WTC11 (cell line): ENCODE data around the gene KCNIP4. TPM values are rescaled to one million over a fixed set of nuclear protein-coding genes. Genes with fewer than 3 reads are reported as not detected.

Experiments
- ATAC-seq: fragments of 200-7000 bp; cut with Tn5 transposase; 2 replicates; pipeline ENCODE4 v1.10.0; 2021; ENCODE audit warnings: mild to moderate bottlenecking, moderate library complexity
- CTCF ChIA-PET: fragments of 300-600 bp; sonication (Branson Sonifier 250); formaldehyde crosslinking; loops from one replicate; lab custom pipeline; 2021; ENCODE audit warnings: antibody characterized with exemption; lab: Charles Lee
- POLR2A ChIA-PET: fragments of 350-600 bp; sonication (Branson Sonifier 250); formaldehyde crosslinking; loops from one replicate; lab custom pipeline; 2021; ENCODE audit warnings: antibody characterized with exemption; lab: Charles Lee
- DNase-seq: peaks from one replicate; pipeline ENCODE4 v3.0.0; 2021; ENCODE audit warnings: low spot score
- H3K27ac Mint-ChIP-seq: 2 replicates; pipeline ENCODE4 v1.8.0; 2021; ENCODE audit warnings: mixed read lengths
- H3K27me3 Mint-ChIP-seq: 2 replicates; pipeline ENCODE4 v1.8.0; 2021; ENCODE audit warnings: low read depth, mild to moderate bottlenecking, moderate library complexity, mixed read lengths
- H3K36me3 Mint-ChIP-seq: 2 replicates; pipeline ENCODE4 v1.8.0; 2021; ENCODE audit warnings: mixed read lengths
- H3K4me1 Mint-ChIP-seq: 2 replicates; pipeline ENCODE4 v1.8.0; 2022; ENCODE audit warnings: mixed read lengths
- H3K4me3 Mint-ChIP-seq: 2 replicates; pipeline ENCODE4 v1.8.0; 2021; ENCODE audit warnings: mild to moderate bottlenecking, moderate library complexity, mixed read lengths
- H3K9me3 Mint-ChIP-seq: 2 replicates; pipeline ENCODE4 v1.8.0; 2021; ENCODE audit warnings: mixed read lengths
- ATF1 ChIP-seq: sonication (generic); formaldehyde crosslinking; IDR thresholded peaks from 2 replicates; pipeline ENCODE4 v1.8.1; 2023; ENCODE audit warnings: mild to moderate bottlenecking, moderate library complexity, missing genetic modification reagents
- EMX1 ChIP-seq: fragments of 250-450 bp; sonication (Bioruptor Pico); IDR thresholded peaks from 2 replicates; pipeline ENCODE4 v1.8.0; 2021; ENCODE audit warnings: mild to moderate bottlenecking
- GRHL2 ChIP-seq: fragments of 250-450 bp; sonication (Bioruptor Pico); IDR thresholded peaks from 2 replicates; pipeline ENCODE4 v1.8.0; 2022; ENCODE audit warnings: mild to moderate bottlenecking, moderate library complexity; ENCODE audit not compliant: insufficient replicate concordance, severe bottlenecking
- SMAD4 ChIP-seq: sonication (generic); formaldehyde crosslinking; IDR thresholded peaks from 2 replicates; pipeline ENCODE4 v1.8.0; 2022; ENCODE audit warnings: mild to moderate bottlenecking, missing genetic modification reagents
- TCF7 ChIP-seq: sonication (generic); formaldehyde crosslinking; IDR thresholded peaks from 2 replicates; pipeline ENCODE4 v1.8.0; 2022; ENCODE audit warnings: mild to moderate bottlenecking, low read depth, missing genetic modification reagents, moderate library complexity
- ZNF219 ChIP-seq: sonication (generic); formaldehyde crosslinking; IDR thresholded peaks from 2 replicates; pipeline ENCODE4 v1.8.0; 2023; ENCODE audit warnings: missing genetic modification reagents, mild to moderate bottlenecking, borderline replicate concordance
- ZNF281 ChIP-seq: sonication (generic); formaldehyde crosslinking; IDR thresholded peaks from 2 replicates; pipeline ENCODE4 v1.8.0; 2023; ENCODE audit warnings: mild to moderate bottlenecking, missing genetic modification reagents
- total RNA-seq: library from RNA; stranded (reverse); gene quantifications from 3 replicates; pipeline ENCODE4 v1.2.3, GENCODE V29; 2021
- TF ChIP-seq, protein P1 (sequence below): sonication (generic); formaldehyde crosslinking; IDR thresholded peaks from 2 replicates; pipeline ENCODE4 v1.8.1; 2023; ENCODE audit warnings: mild to moderate bottlenecking, missing genetic modification reagents, moderate library complexity
- TF ChIP-seq, protein P2 (sequence below): sonication (generic); formaldehyde crosslinking; IDR thresholded peaks from 2 replicates; pipeline ENCODE4 v1.8.0; 2023; ENCODE audit warnings: missing genetic modification reagents
- TF ChIP-seq, protein P3 (sequence below): sonication (generic); formaldehyde crosslinking; IDR thresholded peaks from 2 replicates; pipeline ENCODE4 v1.8.0; 2022; ENCODE audit warnings: mild to moderate bottlenecking, missing genetic modification reagents
- TF ChIP-seq, protein P4 (sequence below): sonication (generic); formaldehyde crosslinking; IDR thresholded peaks from 2 replicates; pipeline ENCODE4 v1.8.1; 2023; ENCODE audit warnings: mild to moderate bottlenecking, missing genetic modification reagents
- TF ChIP-seq, protein P5 (sequence below): sonication (generic); formaldehyde crosslinking; IDR thresholded peaks from 2 replicates; pipeline ENCODE4 v1.8.0; 2022; ENCODE audit warnings: mild to moderate bottlenecking, missing genetic modification reagents
- TF ChIP-seq, protein P6 (sequence below): sonication (generic); formaldehyde crosslinking; IDR thresholded peaks from 2 replicates; pipeline ENCODE4 v1.8.0; 2023; ENCODE audit warnings: missing genetic modification reagents, mild to moderate bottlenecking, borderline replicate concordance

KCNIP4 gene
- total RNA-seq, 1 experiment from 2014 or later = not detected

DNA sequence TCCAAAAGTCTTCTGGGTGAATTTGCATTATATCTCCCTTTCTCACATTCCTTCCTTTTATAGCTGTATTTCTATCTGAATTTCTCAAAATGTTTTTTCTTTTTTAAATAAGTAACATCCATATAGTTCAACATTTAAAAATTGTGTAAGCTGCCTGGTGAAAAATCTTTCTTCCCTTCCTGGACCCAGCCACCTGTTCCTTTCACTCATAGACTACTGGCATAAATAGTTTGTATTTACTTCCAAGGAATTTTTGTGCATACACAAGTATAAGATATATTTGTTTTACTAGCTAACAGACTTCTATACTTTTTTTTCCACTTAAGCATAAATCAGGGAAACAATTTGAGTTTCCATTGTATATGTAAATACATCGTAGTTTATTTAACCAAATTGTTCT lies 1212.6 kb downstream of the KCNIP4 start:
- ChIA-PET POLR2A (no interaction called here), CTCF (no interaction called here)
- Mint-ChIP-seq H3K36me3 (peaks cover 69% of the 10 kb centered on the region), H3K27me3 (peaks cover 16% of the 10 kb centered on the region), H3K27ac (no peak overlapping the region), H3K4me1 (no peaks in the 10 kb centered on the region), H3K9me3 (peaks cover 50% of the 10 kb centered on the region), H3K4me3 (no peak overlapping the region)
- DNase-seq = no peak
- no peak for ATAC-seq
- TF ChIP-seq, protein P1, sequence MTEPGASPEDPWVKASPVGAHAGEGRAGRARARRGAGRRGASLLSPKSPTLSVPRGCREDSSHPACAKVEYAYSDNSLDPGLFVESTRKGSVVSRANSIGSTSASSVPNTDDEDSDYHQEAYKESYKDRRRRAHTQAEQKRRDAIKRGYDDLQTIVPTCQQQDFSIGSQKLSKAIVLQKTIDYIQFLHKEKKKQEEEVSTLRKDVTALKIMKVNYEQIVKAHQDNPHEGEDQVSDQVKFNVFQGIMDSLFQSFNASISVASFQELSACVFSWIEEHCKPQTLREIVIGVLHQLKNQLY (CRISPR knock-in tag) = no peak
- TF ChIP-seq SMAD4 (CRISPR knock-in tag) = no peak
- TF ChIP-seq TCF7 = no peak
- no peak for TF ChIP-seq ZNF219
- TF ChIP-seq, protein P2, sequence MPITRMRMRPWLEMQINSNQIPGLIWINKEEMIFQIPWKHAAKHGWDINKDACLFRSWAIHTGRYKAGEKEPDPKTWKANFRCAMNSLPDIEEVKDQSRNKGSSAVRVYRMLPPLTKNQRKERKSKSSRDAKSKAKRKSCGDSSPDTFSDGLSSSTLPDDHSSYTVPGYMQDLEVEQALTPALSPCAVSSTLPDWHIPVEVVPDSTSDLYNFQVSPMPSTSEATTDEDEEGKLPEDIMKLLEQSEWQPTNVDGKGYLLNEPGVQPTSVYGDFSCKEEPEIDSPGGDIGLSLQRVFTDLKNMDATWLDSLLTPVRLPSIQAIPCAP (CRISPR knock-in tag) = no peak
- TF ChIP-seq, protein P3, sequence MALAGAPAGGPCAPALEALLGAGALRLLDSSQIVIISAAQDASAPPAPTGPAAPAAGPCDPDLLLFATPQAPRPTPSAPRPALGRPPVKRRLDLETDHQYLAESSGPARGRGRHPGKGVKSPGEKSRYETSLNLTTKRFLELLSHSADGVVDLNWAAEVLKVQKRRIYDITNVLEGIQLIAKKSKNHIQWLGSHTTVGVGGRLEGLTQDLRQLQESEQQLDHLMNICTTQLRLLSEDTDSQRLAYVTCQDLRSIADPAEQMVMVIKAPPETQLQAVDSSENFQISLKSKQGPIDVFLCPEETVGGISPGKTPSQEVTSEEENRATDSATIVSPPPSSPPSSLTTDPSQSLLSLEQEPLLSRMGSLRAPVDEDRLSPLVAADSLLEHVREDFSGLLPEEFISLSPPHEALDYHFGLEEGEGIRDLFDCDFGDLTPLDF (CRISPR knock-in tag) = no peak
- no peak for TF ChIP-seq EMX1 (CRISPR knock-in tag)
- TF ChIP-seq GRHL2 (CRISPR knock-in tag) = no peak
- TF ChIP-seq, protein P4, sequence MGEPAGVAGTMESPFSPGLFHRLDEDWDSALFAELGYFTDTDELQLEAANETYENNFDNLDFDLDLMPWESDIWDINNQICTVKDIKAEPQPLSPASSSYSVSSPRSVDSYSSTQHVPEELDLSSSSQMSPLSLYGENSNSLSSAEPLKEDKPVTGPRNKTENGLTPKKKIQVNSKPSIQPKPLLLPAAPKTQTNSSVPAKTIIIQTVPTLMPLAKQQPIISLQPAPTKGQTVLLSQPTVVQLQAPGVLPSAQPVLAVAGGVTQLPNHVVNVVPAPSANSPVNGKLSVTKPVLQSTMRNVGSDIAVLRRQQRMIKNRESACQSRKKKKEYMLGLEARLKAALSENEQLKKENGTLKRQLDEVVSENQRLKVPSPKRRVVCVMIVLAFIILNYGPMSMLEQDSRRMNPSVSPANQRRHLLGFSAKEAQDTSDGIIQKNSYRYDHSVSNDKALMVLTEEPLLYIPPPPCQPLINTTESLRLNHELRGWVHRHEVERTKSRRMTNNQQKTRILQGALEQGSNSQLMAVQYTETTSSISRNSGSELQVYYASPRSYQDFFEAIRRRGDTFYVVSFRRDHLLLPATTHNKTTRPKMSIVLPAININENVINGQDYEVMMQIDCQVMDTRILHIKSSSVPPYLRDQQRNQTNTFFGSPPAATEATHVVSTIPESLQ (CRISPR knock-in tag) = no peak
- no peak for TF ChIP-seq ZNF281 (CRISPR knock-in tag)
- TF ChIP-seq, protein P5, sequence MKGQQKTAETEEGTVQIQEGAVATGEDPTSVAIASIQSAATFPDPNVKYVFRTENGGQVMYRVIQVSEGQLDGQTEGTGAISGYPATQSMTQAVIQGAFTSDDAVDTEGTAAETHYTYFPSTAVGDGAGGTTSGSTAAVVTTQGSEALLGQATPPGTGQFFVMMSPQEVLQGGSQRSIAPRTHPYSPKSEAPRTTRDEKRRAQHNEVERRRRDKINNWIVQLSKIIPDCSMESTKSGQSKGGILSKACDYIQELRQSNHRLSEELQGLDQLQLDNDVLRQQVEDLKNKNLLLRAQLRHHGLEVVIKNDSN (CRISPR knock-in tag) = no peak
- TF ChIP-seq, protein P6, sequence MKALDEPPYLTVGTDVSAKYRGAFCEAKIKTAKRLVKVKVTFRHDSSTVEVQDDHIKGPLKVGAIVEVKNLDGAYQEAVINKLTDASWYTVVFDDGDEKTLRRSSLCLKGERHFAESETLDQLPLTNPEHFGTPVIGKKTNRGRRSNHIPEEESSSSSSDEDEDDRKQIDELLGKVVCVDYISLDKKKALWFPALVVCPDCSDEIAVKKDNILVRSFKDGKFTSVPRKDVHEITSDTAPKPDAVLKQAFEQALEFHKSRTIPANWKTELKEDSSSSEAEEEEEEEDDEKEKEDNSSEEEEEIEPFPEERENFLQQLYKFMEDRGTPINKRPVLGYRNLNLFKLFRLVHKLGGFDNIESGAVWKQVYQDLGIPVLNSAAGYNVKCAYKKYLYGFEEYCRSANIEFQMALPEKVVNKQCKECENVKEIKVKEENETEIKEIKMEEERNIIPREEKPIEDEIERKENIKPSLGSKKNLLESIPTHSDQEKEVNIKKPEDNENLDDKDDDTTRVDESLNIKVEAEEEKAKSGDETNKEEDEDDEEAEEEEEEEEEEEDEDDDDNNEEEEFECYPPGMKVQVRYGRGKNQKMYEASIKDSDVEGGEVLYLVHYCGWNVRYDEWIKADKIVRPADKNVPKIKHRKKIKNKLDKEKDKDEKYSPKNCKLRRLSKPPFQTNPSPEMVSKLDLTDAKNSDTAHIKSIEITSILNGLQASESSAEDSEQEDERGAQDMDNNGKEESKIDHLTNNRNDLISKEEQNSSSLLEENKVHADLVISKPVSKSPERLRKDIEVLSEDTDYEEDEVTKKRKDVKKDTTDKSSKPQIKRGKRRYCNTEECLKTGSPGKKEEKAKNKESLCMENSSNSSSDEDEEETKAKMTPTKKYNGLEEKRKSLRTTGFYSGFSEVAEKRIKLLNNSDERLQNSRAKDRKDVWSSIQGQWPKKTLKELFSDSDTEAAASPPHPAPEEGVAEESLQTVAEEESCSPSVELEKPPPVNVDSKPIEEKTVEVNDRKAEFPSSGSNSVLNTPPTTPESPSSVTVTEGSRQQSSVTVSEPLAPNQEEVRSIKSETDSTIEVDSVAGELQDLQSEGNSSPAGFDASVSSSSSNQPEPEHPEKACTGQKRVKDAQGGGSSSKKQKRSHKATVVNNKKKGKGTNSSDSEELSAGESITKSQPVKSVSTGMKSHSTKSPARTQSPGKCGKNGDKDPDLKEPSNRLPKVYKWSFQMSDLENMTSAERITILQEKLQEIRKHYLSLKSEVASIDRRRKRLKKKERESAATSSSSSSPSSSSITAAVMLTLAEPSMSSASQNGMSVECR (CRISPR knock-in tag) = no peak
- TF ChIP-seq ATF1 (CRISPR knock-in tag) = no peak
